ENCODE results near the gene PLCB4. TPM values are rescaled to one million over a fixed set of nuclear protein-coding genes. Genes with fewer than 3 reads are reported as not detected.

PLCB4 gene
- polyA plus RNA-seq, 1 experiment: 18.6 TPM

- no peaks in the 10 kb centered on the region for H3K9me3 ChIP-seq (ENCODE audit: control insufficient read depth, insufficient read depth, low read length)
- H3K27ac ChIP-seq (ENCODE audit: low read depth, low read length): no peak overlapping the region
- TF ChIP-seq CTCF (IDR thresholded peaks at IDR 0.05; ENCODE audit: low read depth, low read length): no peak
- H3K27me3 ChIP-seq (ENCODE audit: control insufficient read depth, insufficient read depth, low read length): no peaks in the 10 kb centered on the region
- no peak for DNase-seq (ENCODE audit: low read depth, low spot score)
- POLR2A ChIA-PET: no interaction called here
- CTCF ChIA-PET: no interaction called here
- no peak overlapping the region for H3K4me3 ChIP-seq (ENCODE audit: low read depth, low read length)
Measured at GRCh38 chr20:9330151-9330550, 261.3 kb downstream of the PLCB4 start.

GRCh38 chr20:9331707-9332435 is 263.0 kb downstream of the PLCB4 start:
- CTCF ChIA-PET: interaction anchor here (0.5 to 1.2 kb wide), 3 partner anchors 61 to 1196 kb away, joined by 3 to 4 read pairs (median 4); no protein-coding TSS in a partner anchor
- DNase-seq (ENCODE audit: low read depth, low spot score): no peak
- POLR2A ChIA-PET: no interaction called here
- Histone ChIP-seq H3K27ac (ENCODE audit: low read depth, low read length) (no peak overlapping the region), H3K9me3 (ENCODE audit: control insufficient read depth, insufficient read depth, low read length) (no peaks in the 10 kb centered on the region), H3K27me3 (ENCODE audit: control insufficient read depth, insufficient read depth, low read length) (no peaks in the 10 kb centered on the region), H3K4me3 (ENCODE audit: low read depth, low read length) (no peak overlapping the region)
- no peak for TF ChIP-seq CTCF (IDR thresholded peaks at IDR 0.05; ENCODE audit: low read depth, low read length)

- no peak for DNase-seq (ENCODE audit: low read depth, low spot score)
- Histone ChIP-seq H3K27ac (ENCODE audit: low read depth, low read length) (no peak overlapping the region), H3K27me3 (ENCODE audit: control insufficient read depth, insufficient read depth, low read length) (no peaks in the 10 kb centered on the region), H3K9me3 (ENCODE audit: control insufficient read depth, insufficient read depth, low read length) (no peaks in the 10 kb centered on the region), H3K4me3 (ENCODE audit: low read depth, low read length) (no peak overlapping the region)
- POLR2A ChIA-PET: no interaction called here
- TF ChIP-seq CTCF (IDR thresholded peaks at IDR 0.05; ENCODE audit: low read depth, low read length): no peak
- CTCF ChIA-PET: interaction anchor here (0.6 to 1.1 kb wide), 2 partner anchors 9 to 12 kb away, joined by 4 read pairs; no protein-coding TSS in a partner anchor
Measured at GRCh38 chr20:9332791-9333479, 264.0 kb downstream of the PLCB4 start.

- ChIA-PET CTCF (no interaction called here), POLR2A (no interaction called here)
- no peaks in the 10 kb centered on the region for H3K27me3 ChIP-seq (ENCODE audit: control insufficient read depth, insufficient read depth, low read length)
- TF ChIP-seq CTCF (IDR thresholded peaks at IDR 0.05; ENCODE audit: low read depth, low read length): no peak
- H3K4me3 ChIP-seq (ENCODE audit: low read depth, low read length): no peak overlapping the region
- H3K9me3 ChIP-seq (ENCODE audit: control insufficient read depth, insufficient read depth, low read length): no peaks in the 10 kb centered on the region
- no peak overlapping the region for H3K27ac ChIP-seq (ENCODE audit: low read depth, low read length)
- DNase-seq (ENCODE audit: low read depth, low spot score): no peak
Measured at GRCh38 chr20:9334866-9335265, 266.0 kb downstream of the PLCB4 start.

- CTCF ChIA-PET: no interaction called here
- Histone ChIP-seq H3K27me3 (ENCODE audit: control insufficient read depth, insufficient read depth, low read length) (no peaks in the 10 kb centered on the region), H3K27ac (ENCODE audit: low read depth, low read length) (no peak overlapping the region), H3K9me3 (ENCODE audit: control insufficient read depth, insufficient read depth, low read length) (no peaks in the 10 kb centered on the region), H3K4me3 (ENCODE audit: low read depth, low read length) (no peak overlapping the region)
- no peak for DNase-seq (ENCODE audit: low read depth, low spot score)
- POLR2A ChIA-PET: no interaction called here
- TF ChIP-seq CTCF (IDR thresholded peaks at IDR 0.05; ENCODE audit: low read depth, low read length): no peak
Measured at GRCh38 chr20:9338101-9338500, 269.2 kb downstream of the PLCB4 start.

Measured in AG04450 (cell line).